Activated CD8-positive, alpha-beta T cell treated with anti-CD3 and anti-CD28 coated beads for 36 hours (primary cell): ENCODE measurements around the gene SH3D19. TPM values are rescaled to one million over a fixed set of nuclear protein-coding genes. Genes with fewer than 3 reads are reported as not detected.
"Not testable (repeated sequence)": the region's sequence is repeated elsewhere in the genome, so short reads cannot be mapped to it uniquely, and the experiment has no call there.

ENCODE experiments used
- ATAC-seq: fragments of 200-7000 bp; cut with Tn5 transposase; one replicate; pipeline ENCODE4 v1.10.0; 2021; ENCODE audit warnings: mild to moderate bottlenecking, moderate library complexity
- CTCF ChIA-PET: fragments of 350-600 bp; sonication (Branson Sonifier 250); formaldehyde crosslinking; loops from one replicate; lab custom pipeline; 2021; ENCODE audit warnings: antibody characterized with exemption; lab: Charles Lee
- POLR2A ChIA-PET: fragments of 350-600 bp; sonication (Branson Sonifier 250); formaldehyde crosslinking; loops from one replicate; lab custom pipeline; 2021; ENCODE audit warnings: antibody characterized with exemption; lab: Charles Lee
- DNase-seq: peaks from one replicate; pipeline ENCODE4 v3.0.0-alpha.2; 2020
- H3K27ac Mint-ChIP-seq: one replicate; pipeline ENCODE4 v1.8.0; 2021; ENCODE audit warnings: mild to moderate bottlenecking, mixed read lengths
- H3K27me3 Mint-ChIP-seq: one replicate; pipeline ENCODE4 v1.8.0; 2021; ENCODE audit warnings: mixed read lengths
- H3K36me3 Mint-ChIP-seq: one replicate; pipeline ENCODE4 v1.8.0; 2021; ENCODE audit warnings: low read depth, mixed read lengths
- H3K4me1 Mint-ChIP-seq: one replicate; pipeline ENCODE4 v1.8.0; 2021; ENCODE audit warnings: low read depth, mixed read lengths
- H3K4me3 Mint-ChIP-seq: one replicate; pipeline ENCODE4 v1.8.0; 2021; ENCODE audit warnings: mild to moderate bottlenecking, moderate library complexity, mixed read lengths
- H3K9me3 Mint-ChIP-seq: one replicate; pipeline ENCODE4 v1.8.0; 2021; ENCODE audit warnings: mixed read lengths
- intact Hi-C: fragments of 100-400 bp; cut with micrococcal nuclease; formaldehyde crosslinking; loops from one replicate; pipeline ENCODE4 v1.10.0; 2022
- total RNA-seq, 2 experiments: library from RNA; stranded (reverse); gene quantifications; one replicate each; pipeline ENCODE4 v1.2.3, GENCODE V29; 2021
- TF ChIP-seq, protein P1 (sequence below): fragments of 200-600 bp; IDR thresholded peaks from one replicate; pipeline ENCODE4 v1.8.0; 2022; ENCODE audit warnings: antibody characterized with exemption, mild to moderate bottlenecking

SH3D19 gene
- total RNA-seq, 2 experiments from 2014 or later: not detected

DNA sequence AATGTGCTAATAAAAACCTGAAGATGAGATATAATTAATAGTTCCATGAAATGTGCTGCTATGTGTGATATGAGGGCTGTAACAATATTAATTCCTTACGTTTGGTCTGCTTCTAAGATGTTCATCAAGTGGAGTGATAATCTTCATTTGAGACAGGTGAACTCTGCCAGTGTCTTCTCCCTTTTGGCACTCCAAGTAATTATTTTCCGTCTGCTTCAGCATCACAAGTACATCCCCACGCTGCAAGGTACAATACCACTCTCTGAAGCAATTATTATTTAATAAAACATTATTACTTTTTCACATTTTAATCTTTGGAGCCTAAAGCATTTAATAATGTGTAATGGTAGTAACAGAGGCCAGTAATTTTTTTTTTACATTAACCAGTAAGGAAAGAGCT lies 181.6 kb downstream of the SH3D19 start:
- no peak overlapping the region for H3K4me3 Mint-ChIP-seq
- ATAC-seq: no peak
- ChIA-PET POLR2A (no interaction called here), CTCF (interaction anchor here (1.0 kb wide), 1 partner anchor 27 kb away, joined by 3 read pairs; no protein-coding TSS in a partner anchor)
- intact Hi-C loops: no loop called here
- H3K27me3 Mint-ChIP-seq: no peaks in the 10 kb centered on the region
- no peak overlapping the region for H3K27ac Mint-ChIP-seq
- no peaks in the 10 kb centered on the region for H3K36me3 Mint-ChIP-seq
- TF ChIP-seq, protein P1, sequence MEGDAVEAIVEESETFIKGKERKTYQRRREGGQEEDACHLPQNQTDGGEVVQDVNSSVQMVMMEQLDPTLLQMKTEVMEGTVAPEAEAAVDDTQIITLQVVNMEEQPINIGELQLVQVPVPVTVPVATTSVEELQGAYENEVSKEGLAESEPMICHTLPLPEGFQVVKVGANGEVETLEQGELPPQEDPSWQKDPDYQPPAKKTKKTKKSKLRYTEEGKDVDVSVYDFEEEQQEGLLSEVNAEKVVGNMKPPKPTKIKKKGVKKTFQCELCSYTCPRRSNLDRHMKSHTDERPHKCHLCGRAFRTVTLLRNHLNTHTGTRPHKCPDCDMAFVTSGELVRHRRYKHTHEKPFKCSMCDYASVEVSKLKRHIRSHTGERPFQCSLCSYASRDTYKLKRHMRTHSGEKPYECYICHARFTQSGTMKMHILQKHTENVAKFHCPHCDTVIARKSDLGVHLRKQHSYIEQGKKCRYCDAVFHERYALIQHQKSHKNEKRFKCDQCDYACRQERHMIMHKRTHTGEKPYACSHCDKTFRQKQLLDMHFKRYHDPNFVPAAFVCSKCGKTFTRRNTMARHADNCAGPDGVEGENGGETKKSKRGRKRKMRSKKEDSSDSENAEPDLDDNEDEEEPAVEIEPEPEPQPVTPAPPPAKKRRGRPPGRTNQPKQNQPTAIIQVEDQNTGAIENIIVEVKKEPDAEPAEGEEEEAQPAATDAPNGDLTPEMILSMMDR: no peak
- DNase-seq: no peak
- H3K4me1 Mint-ChIP-seq: no peaks in the 10 kb centered on the region
- H3K9me3 Mint-ChIP-seq: no peaks in the 10 kb centered on the region

DNA sequence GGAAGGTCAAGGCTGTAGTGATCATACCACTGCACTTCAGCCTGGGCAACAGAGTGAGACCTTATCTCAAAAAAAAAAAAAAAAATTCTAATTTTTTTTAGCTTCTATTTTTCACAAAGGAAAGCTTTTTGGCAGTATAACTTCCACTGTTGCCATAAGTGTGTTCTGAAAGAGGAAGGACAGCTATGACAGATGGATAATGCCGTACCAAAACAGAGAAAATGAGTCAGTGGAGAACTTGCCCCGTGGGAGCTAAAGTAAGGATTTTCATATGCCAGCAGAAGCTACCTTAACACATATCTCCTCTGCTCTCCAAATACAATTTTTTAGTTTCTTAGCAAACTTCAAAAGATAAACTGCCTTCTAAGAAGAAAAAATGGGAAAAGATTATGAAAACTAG lies 182.2 kb downstream of the SH3D19 start:
- Mint-ChIP-seq H3K36me3 (no peaks in the 10 kb centered on the region), H3K4me3 (no peak overlapping the region), H3K4me1 (no peaks in the 10 kb centered on the region), H3K9me3 (no peaks in the 10 kb centered on the region), H3K27ac (no peak overlapping the region), H3K27me3 (no peaks in the 10 kb centered on the region)
- TF ChIP-seq, protein P1: no peak
- CTCF ChIA-PET: no interaction called here
- POLR2A ChIA-PET: no interaction called here
- ATAC-seq (no peak), DNase-seq (no peak)
- intact Hi-C loops: no loop called here

DNA sequence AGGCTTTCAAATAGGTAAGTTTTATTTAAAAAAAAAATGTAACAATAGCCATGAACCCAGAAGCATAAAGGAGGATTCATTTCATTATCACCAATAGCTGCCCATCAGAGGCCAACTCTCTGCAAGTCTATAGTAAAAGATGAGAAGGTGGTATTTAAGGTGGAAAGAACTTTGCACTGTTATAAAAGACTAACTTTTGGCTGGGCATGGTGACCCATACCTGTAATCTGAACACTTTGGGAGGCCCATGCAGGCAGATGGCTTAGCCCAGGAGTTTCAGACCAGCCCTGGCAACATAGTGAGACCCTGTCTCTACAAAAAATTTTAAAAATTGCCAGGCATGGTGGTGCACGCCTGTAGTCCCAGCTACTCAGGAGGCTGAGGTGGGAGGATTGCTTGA lies 182.6 kb downstream of the SH3D19 start:
- CTCF ChIA-PET: no interaction called here
- Mint-ChIP-seq H3K9me3 (no peaks in the 10 kb centered on the region), H3K27ac (no peak overlapping the region), H3K36me3 (no peaks in the 10 kb centered on the region), H3K27me3 (no peaks in the 10 kb centered on the region), H3K4me1 (no peaks in the 10 kb centered on the region), H3K4me3 (no peak overlapping the region)
- TF ChIP-seq, protein P1: no peak
- intact Hi-C loops: no loop called here
- no peak for ATAC-seq
- POLR2A ChIA-PET: no interaction called here
- DNase-seq: no peak

DNA sequence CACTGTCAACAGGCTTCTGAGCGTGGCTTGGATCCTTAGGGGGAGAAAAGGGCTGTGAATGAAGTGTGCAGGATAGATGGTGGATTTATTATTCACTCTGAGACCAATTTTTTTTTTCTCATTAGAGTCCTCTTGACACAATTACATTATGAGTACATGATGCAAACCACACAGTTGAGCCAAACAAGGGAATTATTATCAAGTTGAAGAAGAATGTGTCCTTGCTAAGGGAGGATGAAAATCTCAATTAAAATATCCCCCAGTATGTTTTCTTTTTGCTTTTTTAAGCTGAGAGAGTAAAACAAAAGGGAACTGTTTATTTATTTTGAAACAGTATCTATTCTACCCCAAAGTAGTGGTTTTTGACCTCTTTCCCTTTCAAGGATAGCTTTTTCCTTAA lies 185.6 kb downstream of the SH3D19 start:
- Mint-ChIP-seq H3K36me3 (no peaks in the 10 kb centered on the region), H3K9me3 (no peaks in the 10 kb centered on the region), H3K27ac (no peak overlapping the region), H3K27me3 (no peaks in the 10 kb centered on the region), H3K4me3 (no peak overlapping the region), H3K4me1 (no peaks in the 10 kb centered on the region)
- DNase-seq (no peak), ATAC-seq (no peak)
- TF ChIP-seq, protein P1: no peak
- intact Hi-C loops: no loop called here
- POLR2A ChIA-PET: interaction anchor here (0.6 kb wide), 1 partner anchor 203 kb away, joined by 3 read pairs; no protein-coding TSS in a partner anchor
- CTCF ChIA-PET: interaction anchor here (0.8 kb wide), 2 partner anchors 9 to 22 kb away, joined by 3 to 4 read pairs; no protein-coding TSS in a partner anchor

DNA sequence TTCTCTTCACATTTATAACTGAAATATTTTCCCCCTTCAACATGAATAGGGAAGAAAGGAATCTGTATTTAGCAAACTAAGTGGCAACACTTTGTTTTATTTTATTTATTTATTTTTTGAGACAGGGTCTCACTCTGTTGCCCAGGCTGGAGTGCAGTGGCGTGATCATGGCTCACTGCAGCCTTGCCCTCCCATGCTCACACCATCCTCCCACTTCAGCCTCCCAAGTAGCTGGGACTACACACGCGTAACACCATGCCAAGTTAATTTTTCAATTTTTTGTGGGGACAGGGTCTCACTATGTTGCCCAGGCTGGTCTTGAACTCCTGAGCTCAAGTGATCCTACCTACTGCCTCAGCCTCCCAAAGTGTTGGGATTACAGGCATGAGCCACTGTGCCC lies 189.4 kb downstream of the SH3D19 start:
- H3K4me3 Mint-ChIP-seq, POLR2A ChIA-PET, intact Hi-C loops: not testable (repeated sequence)

More for the DNA sequence above, 189.4 kb downstream of the SH3D19 start:
- H3K27ac Mint-ChIP-seq, H3K36me3 Mint-ChIP-seq, H3K9me3 Mint-ChIP-seq, ATAC-seq, CTCF ChIA-PET, DNase-seq, H3K27me3 Mint-ChIP-seq, H3K4me1 Mint-ChIP-seq: not testable (repeated sequence)
